Astrocyte of the spinal cord (primary cell): Measurements from ENCODE around the gene MIEN1.

Experiments
- DNase-seq: peaks from one replicate; pipeline ENCODE4 v3.0.0; 2011; ENCODE audit warnings: low read depth, low spot score
- H3K4me3 ChIP-seq: 2 replicates; pipeline ENCODE4 v1.5.1; 2011; ENCODE audit warnings: low read depth, mild to moderate bottlenecking, low read length, moderate library complexity
- in situ Hi-C: cut with HindIII; loops from 2 replicates; pipeline ENCODE4 v1.10.0; 2017; ENCODE audit warnings: low sequenced_read_pairs
- TF ChIP-seq, protein P1 (sequence below): IDR thresholded peaks from 2 replicates; pipeline ENCODE4 v1.5.1; 2012; ENCODE audit warnings: low read depth, mild to moderate bottlenecking, low read length, inconsistent platforms

MIEN1 gene

DNA sequence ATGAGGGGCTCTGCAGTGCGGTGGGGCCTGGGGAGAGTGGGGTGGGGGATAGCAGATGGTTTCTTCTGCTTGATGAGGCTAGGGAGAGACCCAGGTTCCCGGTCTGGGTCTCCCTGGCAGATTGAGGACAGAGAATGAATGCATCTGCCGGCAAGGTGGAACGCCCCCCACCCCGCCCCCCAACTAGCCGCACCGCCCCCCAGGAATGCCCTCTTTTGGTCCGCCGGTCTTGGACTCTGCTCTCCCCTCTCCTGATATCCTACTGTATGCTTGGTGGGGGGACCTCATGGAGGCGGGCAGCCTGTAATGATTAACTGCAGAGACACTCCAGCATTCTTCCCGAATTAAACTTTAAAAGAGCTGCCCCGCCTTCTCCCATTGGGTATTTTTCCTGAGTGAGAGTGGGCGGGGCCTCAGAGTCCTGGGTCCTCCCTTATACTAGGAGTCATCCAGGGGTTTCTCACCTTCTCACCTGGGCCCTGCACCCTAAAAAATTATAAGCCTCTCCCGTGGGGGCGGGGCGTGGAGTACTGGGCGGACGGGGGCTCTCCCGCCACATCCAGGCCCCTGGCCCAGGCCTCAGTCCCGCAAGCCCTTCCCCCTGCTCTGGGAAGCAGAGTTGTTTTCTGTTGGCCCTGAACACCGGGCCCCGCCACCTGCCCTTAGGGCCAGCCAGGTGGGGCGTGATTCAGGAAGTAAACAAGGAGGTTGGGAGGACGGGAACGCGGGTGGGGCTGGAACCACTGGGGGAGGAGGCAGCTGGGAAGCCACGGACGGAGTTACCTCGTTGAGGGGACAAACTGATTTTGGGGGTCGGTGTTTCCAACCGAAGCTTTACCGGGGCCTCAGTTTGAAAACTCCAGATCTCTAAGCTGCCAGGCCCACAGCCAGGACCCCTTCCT is 8.9 kb upstream of the MIEN1 start:
- no peak overlapping the region for H3K4me3 ChIP-seq
- no peak for DNase-seq
- in situ Hi-C loops: no loop called here
- TF ChIP-seq, protein P1, sequence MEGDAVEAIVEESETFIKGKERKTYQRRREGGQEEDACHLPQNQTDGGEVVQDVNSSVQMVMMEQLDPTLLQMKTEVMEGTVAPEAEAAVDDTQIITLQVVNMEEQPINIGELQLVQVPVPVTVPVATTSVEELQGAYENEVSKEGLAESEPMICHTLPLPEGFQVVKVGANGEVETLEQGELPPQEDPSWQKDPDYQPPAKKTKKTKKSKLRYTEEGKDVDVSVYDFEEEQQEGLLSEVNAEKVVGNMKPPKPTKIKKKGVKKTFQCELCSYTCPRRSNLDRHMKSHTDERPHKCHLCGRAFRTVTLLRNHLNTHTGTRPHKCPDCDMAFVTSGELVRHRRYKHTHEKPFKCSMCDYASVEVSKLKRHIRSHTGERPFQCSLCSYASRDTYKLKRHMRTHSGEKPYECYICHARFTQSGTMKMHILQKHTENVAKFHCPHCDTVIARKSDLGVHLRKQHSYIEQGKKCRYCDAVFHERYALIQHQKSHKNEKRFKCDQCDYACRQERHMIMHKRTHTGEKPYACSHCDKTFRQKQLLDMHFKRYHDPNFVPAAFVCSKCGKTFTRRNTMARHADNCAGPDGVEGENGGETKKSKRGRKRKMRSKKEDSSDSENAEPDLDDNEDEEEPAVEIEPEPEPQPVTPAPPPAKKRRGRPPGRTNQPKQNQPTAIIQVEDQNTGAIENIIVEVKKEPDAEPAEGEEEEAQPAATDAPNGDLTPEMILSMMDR: no peak

DNA sequence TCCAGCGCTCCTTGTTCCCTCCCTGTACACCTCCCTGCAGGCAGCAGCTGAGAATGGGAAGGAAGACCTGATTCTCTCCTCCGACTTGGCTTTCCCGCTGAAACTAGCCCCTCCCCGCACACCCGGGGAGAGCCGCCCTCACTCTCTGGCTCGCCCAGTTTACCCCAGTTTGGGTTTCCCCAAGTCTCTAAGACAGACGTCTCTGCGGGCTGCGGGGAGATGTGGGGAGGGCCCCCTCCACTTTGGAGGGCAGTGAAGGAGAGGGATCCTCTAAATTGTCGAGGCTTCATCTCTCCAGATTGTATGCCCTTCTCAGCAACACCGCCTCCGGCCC is 8.2 kb upstream of the MIEN1 start:
- TF ChIP-seq, protein P1: no peak
- H3K4me3 ChIP-seq: no peak overlapping the region
- DNase-seq: no peak
- in situ Hi-C loops: no loop called here

DNA sequence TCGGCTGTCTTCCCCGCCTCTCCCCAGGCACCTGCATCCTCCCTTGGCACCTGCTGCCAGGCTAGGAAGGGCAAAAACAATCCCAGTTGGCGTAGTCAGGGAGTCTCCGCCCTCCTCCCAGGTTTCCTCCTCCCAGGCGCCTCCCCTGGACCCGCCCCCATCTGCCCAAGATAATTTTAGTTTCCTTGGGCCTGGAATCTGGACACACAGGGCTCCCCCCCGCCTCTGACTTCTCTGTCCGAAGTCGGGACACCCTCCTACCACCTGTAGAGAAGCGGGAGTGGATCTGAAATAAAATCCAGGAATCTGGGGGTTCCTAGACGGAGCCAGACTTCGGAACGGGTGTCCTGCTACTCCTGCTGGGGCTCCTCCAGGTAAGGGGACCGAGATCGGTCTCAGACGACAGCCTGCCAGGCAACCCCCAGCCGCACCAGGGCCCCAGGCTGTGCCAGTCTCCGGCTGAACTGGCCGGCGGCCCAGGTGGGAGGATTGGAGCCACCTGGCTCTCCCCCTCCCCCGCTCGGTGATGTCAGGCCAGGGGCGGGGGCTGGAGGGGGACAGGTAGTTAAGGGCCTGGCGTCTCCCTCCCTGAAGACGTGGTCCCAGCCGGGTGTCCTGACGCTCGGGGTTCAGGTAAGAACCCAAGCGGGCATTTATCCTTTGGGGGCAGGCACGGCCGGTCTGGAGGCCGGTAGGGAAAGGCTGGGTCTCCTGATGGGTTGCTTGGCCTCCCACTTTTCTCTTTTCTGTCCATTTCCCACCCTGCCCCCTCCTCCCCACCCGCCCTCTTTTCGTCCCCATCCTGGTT is 7.6 kb upstream of the MIEN1 start, which contains the start of gene GRB7:
TSS of gene GRB7 (plus strand) at position 179 of the 808 bp plus-strand sequence. CDS start 4,364 bp downstream, outside the sequence.
- no peak for DNase-seq
- TF ChIP-seq, protein P1: no peak
- in situ Hi-C loops: no loop called here
- no peak within 1 kb of the TSS for H3K4me3 ChIP-seq

DNA sequence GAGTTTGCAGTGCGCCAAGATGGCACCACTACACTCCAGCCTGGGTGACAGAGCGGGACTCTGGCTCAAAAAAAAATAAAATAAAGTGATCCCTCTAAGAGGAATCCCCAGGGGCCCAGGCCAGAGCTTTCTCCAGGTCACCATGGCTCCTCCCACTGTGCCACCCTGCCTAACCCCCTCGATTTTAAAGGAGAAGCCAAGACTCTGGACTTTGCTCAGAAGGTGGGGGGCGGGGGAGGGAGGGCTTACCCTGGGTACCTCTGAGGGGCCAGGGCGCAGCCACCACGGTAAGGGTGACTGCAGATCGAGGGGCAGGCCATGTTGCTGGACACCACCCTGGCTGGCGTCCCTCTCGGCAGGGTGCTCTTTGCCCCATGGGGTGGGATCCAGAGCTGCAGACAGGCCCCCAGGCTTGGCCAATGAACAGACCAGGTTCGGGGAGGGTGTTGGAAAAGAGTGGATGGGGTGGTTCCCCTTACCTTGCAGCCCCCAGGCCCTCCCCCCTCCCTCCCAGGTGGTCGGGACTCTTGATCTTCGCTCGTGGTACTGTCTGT is 7.0 kb upstream of the MIEN1 start:
- in situ Hi-C loops: no loop called here
- TF ChIP-seq, protein P1: no peak
- DNase-seq: no peak
- H3K4me3 ChIP-seq: no peak overlapping the region

DNA sequence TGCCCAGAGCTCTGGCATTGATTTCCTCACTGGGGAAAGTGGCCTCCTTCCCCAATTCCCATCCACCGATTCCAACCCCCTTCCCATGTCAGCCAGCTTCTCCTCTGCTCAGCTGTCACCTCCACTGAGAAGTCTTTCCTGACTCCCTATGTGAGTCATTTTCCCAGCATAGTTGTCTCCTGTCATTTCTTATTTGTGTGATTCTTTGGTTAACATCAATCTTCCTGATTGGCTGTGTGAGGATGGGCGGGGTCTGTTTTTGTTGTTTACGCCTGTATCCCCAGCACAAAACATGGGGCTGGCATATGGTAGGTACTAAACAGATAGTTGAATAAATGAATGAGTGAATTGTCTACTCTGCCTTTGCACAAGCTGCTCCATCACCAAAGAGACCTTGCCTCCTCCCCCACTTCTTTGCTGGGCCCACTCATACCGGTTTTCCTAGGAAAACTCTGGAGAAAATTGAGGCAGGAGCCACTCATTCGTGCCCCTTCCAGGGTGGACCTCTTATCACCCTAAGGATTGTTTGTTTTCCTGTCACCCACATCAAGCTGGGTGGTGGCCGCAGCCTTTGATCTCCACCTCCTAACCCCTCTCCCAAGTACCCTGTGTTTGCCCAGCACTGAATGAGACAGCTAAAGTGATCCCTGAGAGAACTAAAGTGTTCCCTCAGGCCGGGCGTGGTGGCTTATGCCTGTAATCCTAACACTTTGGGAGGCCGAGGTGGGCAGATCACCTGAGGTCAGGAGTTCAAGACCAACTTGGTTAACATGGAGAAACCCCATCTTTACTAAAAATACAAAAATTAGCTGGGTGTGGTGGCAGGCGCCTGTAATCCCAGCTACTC is 6.2 kb upstream of the MIEN1 start:
- in situ Hi-C loops: no loop called here
- TF ChIP-seq, protein P1: no peak
- no peak for DNase-seq
- no peak overlapping the region for H3K4me3 ChIP-seq

DNA sequence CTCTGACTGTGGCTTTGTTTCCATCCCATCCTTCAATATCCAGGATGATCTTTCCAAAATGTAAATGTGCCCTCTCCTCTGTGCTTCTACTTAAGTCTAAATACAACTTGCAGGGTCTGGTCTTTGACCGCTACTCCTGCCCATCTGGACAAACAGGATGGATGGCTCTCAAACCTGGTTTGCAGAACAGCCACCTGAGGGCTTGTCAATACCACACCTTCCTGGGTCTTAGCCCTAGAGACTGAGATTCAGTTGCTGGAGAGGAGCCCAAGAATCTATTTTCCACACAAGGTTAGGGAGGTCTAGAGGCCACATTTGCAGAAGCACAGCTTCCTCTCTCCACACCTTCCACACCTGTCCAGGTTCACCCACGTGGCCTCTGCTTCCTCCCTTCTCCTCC is 5.5 kb upstream of the MIEN1 start:
- TF ChIP-seq, protein P1: no peak
- in situ Hi-C loops: no loop called here
- H3K4me3 ChIP-seq: no peak overlapping the region
- no peak for DNase-seq
